Gastrocnemius medialis (tissue), 4 donors: ENCODE results near the gene SPRYD3. TPM values are rescaled to one million over a fixed set of nuclear protein-coding genes. Genes with fewer than 3 reads are reported as not detected.

ENCODE experiments used
- ATAC-seq, 2 donors: fragments of 150-250 bp; one replicate each; pipeline ENCODE4 v1.9.1; 2016
- DNase-seq, 2 donors: peaks; one replicate each; pipeline ENCODE4 v3.0.0-alpha.2; 2019
- H3K27ac ChIP-seq, 4 donors: fragments of 200-600 bp; sonication (generic); 1 replicate in 1 of 4; 2 replicates in 3 of 4; pipeline ENCODE4 v1.5.1; 2016 to 2018; ENCODE audit warnings: mild to moderate bottlenecking in 2 of 4, moderate library complexity in 1 of 4
- H3K27me3 ChIP-seq, 3 donors: fragments of 200-600 bp; sonication (generic) in 2 of 3; 1 replicate in 1 of 3; 2 replicates in 2 of 3; pipeline versions ENCODE4 v1.5.1 to v1.6.0; 2016 to 2019; ENCODE audit warnings: mild to moderate bottlenecking in 1 of 3, moderate library complexity in 1 of 3
- H3K36me3 ChIP-seq, 2 donors: fragments of 200-600 bp; sonication (generic) in 1 of 2; one replicate each; pipeline ENCODE4 v1.5.1; 2017 to 2018
- H3K4me1 ChIP-seq, 2 donors: fragments of 200-600 bp; sonication (generic) in 1 of 2; one replicate each; pipeline ENCODE4 v1.5.1; 2016 to 2017; ENCODE audit warnings: mild to moderate bottlenecking in 2 of 2
- H3K4me3 ChIP-seq, 4 donors: fragments of 200-600 bp; sonication (generic) in 3 of 4; 1 replicate in 1 of 4; 2 replicates in 3 of 4; pipeline ENCODE4 v1.5.1; 2016 to 2019; ENCODE audit warnings: mild to moderate bottlenecking in 2 of 4
- H3K9me3 ChIP-seq, 3 donors: fragments of 200-600 bp; sonication (generic) in 2 of 3; 1 replicate in 1 of 3; 2 replicates in 2 of 3; pipeline ENCODE4 v1.5.1; 2016 to 2019
- POLR2A ChIP-seq, 2 donors: fragments of 450-650 bp; IDR thresholded peaks; one replicate each; pipeline ENCODE4 v1.6.1; 2017; ENCODE audit warnings: antibody characterized with exemption in 2 of 2, mild to moderate bottlenecking in 2 of 2, moderate library complexity in 2 of 2
- in situ Hi-C, 4 donors: fragments of 200-750 bp; cut with MboI; loops; one replicate each; pipeline versions ENCODE4 v1.15.0 to v1.8.0; 2017; ENCODE audit warnings: low sequenced_read_pairs in 4 of 4
- intact Hi-C: fragments of 100-400 bp; cut with DNase I; formaldehyde crosslinking; loops from one replicate; pipeline ENCODE4 v1.15.1; 2023; ENCODE audit warnings: low total_unique reads
- total RNA-seq, 4 donors: library from RNA; depleted of rRNA; stranded (reverse); fragments of >200 nt; gene quantifications; one replicate each; pipeline versions ENCODE4 v1.1.0 to v1.2.3, GENCODE V29; 2016
- TF ChIP-seq, protein P1 (sequence below), 5 experiments: fragments of 450-650 bp in 3 of 5; fragments of 200-600 bp in 2 of 5; sonication (generic) in 2 of 5; IDR thresholded peaks in 4 of 5; conservative IDR thresholded peaks in 1 of 5; 1 replicate in 4 of 5; 2 replicates in 1 of 5; pipeline ENCODE4 v1.5.1; 2016 to 2019; ENCODE audit warnings: antibody characterized with exemption in 5 of 5, mild to moderate bottlenecking in 3 of 5, moderate library complexity in 3 of 5

Gene SPRYD3
- total RNA-seq, 4 donors from 2014 or later = 15.9 to 29.5 (median 25.5) TPM

DNA sequence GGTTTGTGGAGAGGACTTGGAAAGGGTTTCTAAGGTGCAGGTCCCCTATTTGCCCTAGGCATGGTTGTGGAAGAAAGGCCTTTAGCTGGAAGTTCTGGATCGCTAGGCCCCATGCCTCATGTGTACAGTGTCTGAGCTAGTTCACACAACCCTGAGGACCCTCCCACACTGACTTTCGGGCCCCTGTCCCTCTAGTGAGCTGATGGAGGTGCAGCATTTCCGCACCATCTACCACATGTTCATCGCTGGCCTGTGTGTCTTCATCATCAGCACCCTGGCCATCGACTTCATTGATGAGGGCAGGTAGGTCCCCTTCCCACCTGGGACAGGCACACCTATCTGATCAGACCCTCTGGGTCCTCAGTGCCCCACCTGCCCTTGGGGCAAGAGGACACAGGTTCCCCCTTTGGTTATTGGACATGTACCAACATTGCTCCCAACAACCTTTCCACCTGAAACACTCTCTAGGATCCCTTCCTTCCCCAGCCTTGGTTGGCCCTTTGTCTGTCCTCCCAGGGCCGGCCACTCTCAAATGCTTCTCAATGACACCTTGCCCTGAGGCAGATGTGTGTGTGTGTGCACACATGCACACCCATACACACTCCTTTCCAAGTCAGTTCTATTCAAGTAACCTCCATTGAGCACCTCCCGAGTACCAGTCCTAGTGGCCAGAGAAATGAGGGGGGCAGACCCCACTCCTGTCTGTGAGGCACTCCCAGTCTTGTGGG lies 26.7 kb upstream of the SPRYD3 start:
- ATAC-seq = no peak
- no peak overlapping the region for H3K27ac ChIP-seq
- in situ Hi-C loops = loop anchor here in 1 of 4 donors (25.0 kb wide), 1 partner anchor 219 kb away; no protein-coding TSS in a partner anchor

GRCh38 chr12:53105256-53105655 lies 26.1 kb upstream of the SPRYD3 start:
- DNase-seq (no peak), ATAC-seq (no peak)
- TF ChIP-seq, protein P1, sequence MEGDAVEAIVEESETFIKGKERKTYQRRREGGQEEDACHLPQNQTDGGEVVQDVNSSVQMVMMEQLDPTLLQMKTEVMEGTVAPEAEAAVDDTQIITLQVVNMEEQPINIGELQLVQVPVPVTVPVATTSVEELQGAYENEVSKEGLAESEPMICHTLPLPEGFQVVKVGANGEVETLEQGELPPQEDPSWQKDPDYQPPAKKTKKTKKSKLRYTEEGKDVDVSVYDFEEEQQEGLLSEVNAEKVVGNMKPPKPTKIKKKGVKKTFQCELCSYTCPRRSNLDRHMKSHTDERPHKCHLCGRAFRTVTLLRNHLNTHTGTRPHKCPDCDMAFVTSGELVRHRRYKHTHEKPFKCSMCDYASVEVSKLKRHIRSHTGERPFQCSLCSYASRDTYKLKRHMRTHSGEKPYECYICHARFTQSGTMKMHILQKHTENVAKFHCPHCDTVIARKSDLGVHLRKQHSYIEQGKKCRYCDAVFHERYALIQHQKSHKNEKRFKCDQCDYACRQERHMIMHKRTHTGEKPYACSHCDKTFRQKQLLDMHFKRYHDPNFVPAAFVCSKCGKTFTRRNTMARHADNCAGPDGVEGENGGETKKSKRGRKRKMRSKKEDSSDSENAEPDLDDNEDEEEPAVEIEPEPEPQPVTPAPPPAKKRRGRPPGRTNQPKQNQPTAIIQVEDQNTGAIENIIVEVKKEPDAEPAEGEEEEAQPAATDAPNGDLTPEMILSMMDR (IDR thresholded peaks at IDR 0.05 in 4 of 5, conservative IDR thresholded peaks at IDR 0.05 in 1 of 5) = no peak
- TF ChIP-seq POLR2A (IDR thresholded peaks at IDR 0.05) = no peak
- no peak overlapping the region for H3K4me3 ChIP-seq
- peaks cover 5 to 7% of the 10 kb centered on the region in 2 donors for H3K4me1 ChIP-seq
- no peaks in the 10 kb centered on the region for H3K9me3 ChIP-seq
- in situ Hi-C loops = loop anchor here in 1 of 4 donors (25.0 kb wide), 1 partner anchor 218 kb away; no protein-coding TSS in a partner anchor
- H3K27me3 ChIP-seq = no peaks in the 10 kb centered on the region
- intact Hi-C loops = no loop called here
- H3K36me3 ChIP-seq = no peaks in the 10 kb centered on the region
- H3K27ac ChIP-seq = no peak overlapping the region

More for the DNA sequence above, 26.7 kb upstream of the SPRYD3 start:
- no peak overlapping the region for H3K4me3 ChIP-seq
- no peak for DNase-seq
- H3K27me3 ChIP-seq = no peaks in the 10 kb centered on the region
- H3K9me3 ChIP-seq = no peaks in the 10 kb centered on the region
- TF ChIP-seq, protein P1 (IDR thresholded peaks at IDR 0.05 in 4 of 5, conservative IDR thresholded peaks at IDR 0.05 in 1 of 5) = no peak
- TF ChIP-seq POLR2A (IDR thresholded peaks at IDR 0.05) = no peak
- no peaks in the 10 kb centered on the region for H3K36me3 ChIP-seq
- intact Hi-C loops = no loop called here
- peaks cover 5 to 7% of the 10 kb centered on the region in 2 donors for H3K4me1 ChIP-seq

DNA sequence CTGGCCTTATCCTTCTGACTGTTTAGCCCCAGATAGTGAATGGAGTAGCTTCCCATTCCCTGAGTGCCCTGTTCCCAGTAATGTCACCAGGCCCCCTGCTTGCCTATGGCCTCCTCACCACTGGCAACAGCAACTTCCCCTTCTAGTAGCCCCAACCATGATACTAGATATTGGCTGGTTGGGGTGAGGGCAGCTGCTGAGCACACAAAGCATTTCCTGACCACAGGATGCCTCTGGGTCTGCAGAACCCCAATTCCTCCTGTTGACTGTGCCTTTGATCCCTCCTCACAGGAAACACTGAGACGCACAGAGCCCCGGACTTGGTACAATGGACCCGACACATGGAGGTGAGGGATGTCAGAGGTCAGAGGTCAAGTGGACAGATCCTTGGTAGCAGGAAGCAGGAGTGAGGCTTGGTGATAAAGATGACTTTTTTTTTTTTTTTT lies 24.7 kb upstream of the SPRYD3 start:
- TF ChIP-seq, protein P1 (IDR thresholded peaks at IDR 0.05 in 4 of 5, conservative IDR thresholded peaks at IDR 0.05 in 1 of 5) = no peak
- TF ChIP-seq POLR2A (IDR thresholded peaks at IDR 0.05) = no peak

DNA sequence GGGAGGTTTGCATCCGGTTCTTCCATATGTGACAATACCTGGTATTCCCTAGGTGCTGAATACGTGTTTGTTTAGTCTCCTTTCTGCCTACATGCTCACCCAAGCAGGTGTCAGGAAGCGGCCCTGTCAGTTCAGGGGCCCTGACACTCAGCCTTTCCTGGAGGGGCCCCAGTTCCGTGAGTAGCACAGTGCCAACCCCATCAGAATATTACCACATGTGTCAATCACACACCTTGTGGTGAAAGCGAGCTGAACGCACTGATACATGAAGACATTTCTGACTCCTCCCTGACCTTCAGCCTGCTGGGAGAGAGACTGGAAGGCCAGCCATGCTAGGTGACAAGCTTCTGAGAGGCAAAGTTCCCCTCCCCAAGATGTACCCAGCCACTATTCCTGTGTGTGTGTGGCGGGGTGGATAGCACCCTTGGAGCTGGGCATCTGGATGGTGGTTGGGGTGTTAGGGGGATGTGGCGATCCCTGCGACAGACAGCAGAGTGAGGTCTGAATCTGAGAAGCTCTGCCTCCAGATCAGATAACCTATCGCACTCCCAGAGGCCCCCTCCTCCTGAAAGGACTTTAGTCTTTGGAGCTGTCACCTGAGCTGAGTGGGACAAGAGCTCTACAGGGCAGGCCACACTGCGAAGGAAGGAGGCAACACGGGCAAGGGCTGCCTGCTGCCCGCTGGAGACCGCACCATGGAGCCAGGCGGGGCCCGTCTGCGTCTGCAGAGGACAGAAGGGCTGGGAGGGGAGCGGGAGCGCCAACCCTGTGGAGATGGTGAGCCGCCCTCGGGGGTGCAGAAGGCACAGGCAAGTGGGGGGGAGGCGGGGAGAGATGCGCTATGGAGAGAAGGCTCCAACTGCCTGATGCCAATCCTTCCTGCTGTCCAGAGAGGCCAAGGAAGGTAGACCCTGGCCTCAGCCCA lies 24.0 kb upstream of the SPRYD3 start, which contains the start of gene SOAT2:
TSS of gene SOAT2 (plus strand) at position 604 of the 925 bp plus-strand sequence. CDS start at position 696, 92 bp downstream.
- Histone ChIP-seq H3K27me3 (no peaks in the 10 kb centered on the region), H3K27ac (no peak within 1 kb of the TSS), H3K9me3 (no peaks in the 10 kb centered on the region), H3K36me3 (no peaks in the 10 kb centered on the region), H3K4me1 (peaks cover 8 to 15% of the 10 kb centered on the region in 2 donors), H3K4me3 (no peak within 1 kb of the TSS)
- DNase-seq (no peak), ATAC-seq (no peak)
- intact Hi-C loops = no loop called here
- in situ Hi-C loops = loop anchor here in 3 of 4 donors (5.0 to 25.0 kb wide), 2 partner anchors 36 to 216 kb away; no protein-coding TSS in a partner anchor
- TF ChIP-seq, protein P1 (IDR thresholded peaks at IDR 0.05 in 4 of 5, conservative IDR thresholded peaks at IDR 0.05 in 1 of 5) = no peak
- no peak for TF ChIP-seq POLR2A (IDR thresholded peaks at IDR 0.05)

More for the DNA sequence above, 24.7 kb upstream of the SPRYD3 start:
- Histone ChIP-seq H3K27me3 (no peaks in the 10 kb centered on the region), H3K27ac (no peak overlapping the region), H3K4me1 (peaks cover 5 to 11% of the 10 kb centered on the region in 2 donors), H3K36me3 (no peaks in the 10 kb centered on the region), H3K9me3 (no peaks in the 10 kb centered on the region), H3K4me3 (no peak overlapping the region)
- ATAC-seq = no peak
- intact Hi-C loops = no loop called here
- no peak for DNase-seq
- in situ Hi-C loops = loop anchor here in 3 of 4 donors (5.0 to 25.0 kb wide), 2 partner anchors 37 to 217 kb away; no protein-coding TSS in a partner anchor
